OCI-LY7 (cell line): Measurements from ENCODE around the gene IRX4. TPM values are rescaled to one million over a fixed set of nuclear protein-coding genes. Genes with fewer than 3 reads are reported as not detected.

Experiments
- BruUV-seq: library from RNA; stranded (reverse); fragments of 400-500 nt; replicated peaks from 2 replicates; lab custom pipeline; 2021; lab: Mats Ljungman, UMichigan
- CTCF ChIA-PET: fragments of 300-600 bp; sonication (Branson Sonifier 250); formaldehyde crosslinking; loops from one replicate; lab custom pipeline; 2022; ENCODE audit warnings: antibody characterized with exemption; ENCODE audit not compliant: unreplicated experiment; lab: Charles Lee
- POLR2A ChIA-PET: fragments of 300-600 bp; sonication (Branson Sonifier 250); formaldehyde crosslinking; loops from one replicate; lab custom pipeline; 2022; ENCODE audit warnings: antibody characterized with exemption; lab: Charles Lee
- DNase-seq: peaks from one replicate; pipeline ENCODE4 v3.0.0-alpha.2; 2015; ENCODE audit warnings: low spot score
- H2AFZ ChIP-seq: fragments of 200-600 bp; sonication (generic), shearing (Covaris generic); 2 replicates; pipeline ENCODE4 v1.6.1; 2014; ENCODE audit warnings: mild to moderate bottlenecking, antibody characterized with exemption, low read length, moderate library complexity
- H3K27ac ChIP-seq: fragments of 200-600 bp; sonication (generic); 2 replicates; pipeline ENCODE4 v1.5.1; 2014; ENCODE audit warnings: mixed run types, low read depth, mild to moderate bottlenecking, moderate library complexity, low read length, inconsistent platforms; ENCODE audit not compliant: poor library complexity, severe bottlenecking
- H3K36me3 ChIP-seq: fragments of 200-600 bp; sonication (generic); 2 replicates; pipeline ENCODE4 v1.6.1; 2014; ENCODE audit warnings: mild to moderate bottlenecking, antibody characterized with exemption, low read length, moderate library complexity, mixed read lengths; ENCODE audit not compliant: insufficient read depth
- H3K4me1 ChIP-seq: fragments of 200-600 bp; sonication (generic); 2 replicates; pipeline ENCODE4 v1.5.1; 2014; ENCODE audit warnings: mild to moderate bottlenecking, low read length; ENCODE audit not compliant: insufficient read depth, poor library complexity, severe bottlenecking
- H3K4me2 ChIP-seq: fragments of 200-600 bp; sonication (generic); 2 replicates; pipeline ENCODE4 v1.6.1; 2014; ENCODE audit warnings: mild to moderate bottlenecking, low read length
- H3K4me3 ChIP-seq: fragments of 200-600 bp; sonication (generic); 2 replicates; pipeline ENCODE4 v1.5.1; 2014; ENCODE audit warnings: mild to moderate bottlenecking, low read depth, low read length; ENCODE audit not compliant: poor library complexity, severe bottlenecking
- H3K79me2 ChIP-seq: fragments of 200-600 bp; sonication (generic); 2 replicates; pipeline ENCODE4 v1.6.1; 2016; ENCODE audit warnings: low read depth, mild to moderate bottlenecking, low read length, moderate library complexity, mixed read lengths; ENCODE audit not compliant: insufficient read depth
- H3K9me2 ChIP-seq: fragments of 200-600 bp; sonication (generic); 2 replicates; pipeline ENCODE4 v1.6.1; 2016; ENCODE audit warnings: mild to moderate bottlenecking, low read length, mixed read lengths; ENCODE audit not compliant: insufficient read depth
- H3K9me3 ChIP-seq: fragments of 200-600 bp; sonication (generic); 2 replicates; pipeline ENCODE4 v1.6.1; 2014; ENCODE audit warnings: mild to moderate bottlenecking, mixed run types, low read length, mixed read lengths
- H4K20me1 ChIP-seq: fragments of 200-600 bp; sonication (generic); 2 replicates; pipeline ENCODE4 v1.6.1; 2014; ENCODE audit warnings: mild to moderate bottlenecking, antibody characterized with exemption, low read length, moderate library complexity, mixed read lengths; ENCODE audit not compliant: insufficient read depth
- CTCF ChIP-seq: fragments of 200-600 bp; sonication (generic); conservative IDR thresholded peaks from 2 replicates; pipeline ENCODE4 v1.5.1; 2014; ENCODE audit warnings: mild to moderate bottlenecking, antibody characterized with exemption, low read length, moderate library complexity, mixed read lengths
- EZH2phosphoT487 ChIP-seq: fragments of 200-600 bp; sonication (generic); IDR thresholded peaks from 2 replicates; pipeline ENCODE4 v1.6.1; 2018; ENCODE audit warnings: low read depth, borderline replicate concordance, mild to moderate bottlenecking, mixed run types, antibody characterized with exemption, low read length, moderate library complexity, mixed read lengths
- intact Hi-C: fragments of 100-400 bp; cut with micrococcal nuclease; formaldehyde crosslinking; loops from one replicate; pipeline ENCODE4 v1.10.0; 2022; ENCODE audit not compliant: unreplicated experiment
- total RNA-seq, 2 experiments: library from RNA; depleted of rRNA in 1 of 2; stranded (reverse); fragments of >200 nt in 1 of 2; shearing (Covaris generic) in 1 of 2; gene quantifications; 2 replicates each; pipeline ENCODE4 v1.2.3, GENCODE V29; 2014 to 2022

The IRX4 gene
- total RNA-seq, 2 experiments from 2014 or later = not detected

GRCh38 chr5:1926071-1926440 is 43.3 kb upstream of the IRX4 start:
- Histone ChIP-seq H3K79me2 (no peaks in the 10 kb centered on the region), H3K4me2 (no peak overlapping the region), H3K9me3 (0 out of 2 replicates have a peak, but pooled peaks cover 4% of the 10 kb centered on the region), H3K9me2 (no peaks in the 10 kb centered on the region), H4K20me1 (no peaks in the 10 kb centered on the region), H2AFZ (no peak overlapping the region), H3K36me3 (no peaks in the 10 kb centered on the region), H3K27ac (no peak overlapping the region), H3K4me3 (no peak overlapping the region), H3K4me1 (no peaks in the 10 kb centered on the region)
- TF ChIP-seq CTCF (no peak), EZH2phosphoT487 (no peak)
- no peak for DNase-seq
- BruUV-seq = no TSS peak
- ChIA-PET CTCF (no interaction called here), POLR2A (no interaction called here)
- intact Hi-C loops = no loop called here

GRCh38 chr5:1925111-1926070 is 42.7 kb upstream of the IRX4 start:
- Histone ChIP-seq H3K9me3 (0 out of 2 replicates have a peak, but pooled peaks cover 4% of the 10 kb centered on the region), H4K20me1 (no peaks in the 10 kb centered on the region), H2AFZ (no peak overlapping the region), H3K36me3 (no peaks in the 10 kb centered on the region), H3K27ac (no peak overlapping the region), H3K4me1 (no peaks in the 10 kb centered on the region), H3K4me3 (no peak overlapping the region), H3K4me2 (no peak overlapping the region), H3K79me2 (no peaks in the 10 kb centered on the region), H3K9me2 (no peaks in the 10 kb centered on the region)
- no TSS peak for BruUV-seq
- ChIA-PET CTCF (no interaction called here), POLR2A (no interaction called here)
- intact Hi-C loops = no loop called here
- TF ChIP-seq EZH2phosphoT487 (no peak), CTCF (no peak)
- DNase-seq = no peak

- H2AFZ ChIP-seq = no peak overlapping the region
- ChIA-PET POLR2A (no interaction called here), CTCF (no interaction called here)
- BruUV-seq = no TSS peak
- TF ChIP-seq EZH2phosphoT487 = no peak
- TF ChIP-seq CTCF = no peak
- H4K20me1 ChIP-seq = no peaks in the 10 kb centered on the region
- intact Hi-C loops = no loop called here
- no peaks in the 10 kb centered on the region for H3K79me2 ChIP-seq
- H3K9me2 ChIP-seq = no peaks in the 10 kb centered on the region
- no peak for DNase-seq
- H3K9me3 ChIP-seq = no peaks in the 10 kb centered on the region
- no peaks in the 10 kb centered on the region for H3K36me3 ChIP-seq
- H3K4me2 ChIP-seq = no peak overlapping the region
- no peak overlapping the region for H3K27ac ChIP-seq
- no peaks in the 10 kb centered on the region for H3K4me1 ChIP-seq
- H3K4me3 ChIP-seq = no peak overlapping the region
Observed at GRCh38 chr5:1923766-1924165, 41.0 kb upstream of the IRX4 start.
